Glutamatergic neuron (in vitro differentiated cells): ENCODE measurements around the gene VPS13D. TPM values are rescaled to one million over a fixed set of nuclear protein-coding genes. Genes with fewer than 3 reads are reported as not detected.

Experiments
- DNase-seq: peaks from one replicate; pipeline ENCODE4 v3.0.0; 2022
- H3K27ac Mint-ChIP-seq: one replicate; pipeline ENCODE4 v1.8.0; 2020; ENCODE audit warnings: mild to moderate bottlenecking, mixed read lengths, inconsistent platforms; ENCODE audit not compliant: unreplicated experiment
- H3K27me3 Mint-ChIP-seq: one replicate; pipeline ENCODE4 v1.8.0; 2020; ENCODE audit warnings: mild to moderate bottlenecking, moderate library complexity, mixed read lengths, inconsistent platforms; ENCODE audit not compliant: unreplicated experiment
- H3K36me3 Mint-ChIP-seq: one replicate; pipeline ENCODE4 v1.8.0; 2020; ENCODE audit warnings: mild to moderate bottlenecking, mixed read lengths, inconsistent platforms; ENCODE audit not compliant: unreplicated experiment
- H3K4me1 Mint-ChIP-seq: one replicate; pipeline ENCODE4 v1.8.0; 2020; ENCODE audit warnings: mild to moderate bottlenecking, low read depth, mixed read lengths, inconsistent platforms; ENCODE audit not compliant: unreplicated experiment
- H3K4me3 Mint-ChIP-seq: one replicate; pipeline ENCODE4 v1.8.0; 2020; ENCODE audit warnings: mild to moderate bottlenecking, mixed read lengths, inconsistent platforms; ENCODE audit not compliant: unreplicated experiment
- H3K9me3 Mint-ChIP-seq: one replicate; pipeline ENCODE4 v1.8.0; 2020; ENCODE audit warnings: mild to moderate bottlenecking, moderate library complexity, mixed read lengths, inconsistent platforms; ENCODE audit not compliant: unreplicated experiment
- total RNA-seq: library from RNA; stranded (reverse); fragmentation: NEBNext Ultra II Directional; extraction: Animal tissue kit (Norgen Biotek cat#: 25700); gene quantifications from one replicate; pipeline ENCODE4 v1.2.1, GENCODE V29; 2021; ENCODE audit not compliant: unreplicated experiment
- TF ChIP-seq, protein P1 (sequence below): fragments of 200-600 bp; sonication (generic); IDR thresholded peaks from one replicate; pipeline ENCODE4 v1.5.0; 2021; ENCODE audit not compliant: partially characterized antibody, unreplicated experiment

The VPS13D gene
- total RNA-seq, 1 donor from 2014 or later: 32.8 TPM

DNA sequence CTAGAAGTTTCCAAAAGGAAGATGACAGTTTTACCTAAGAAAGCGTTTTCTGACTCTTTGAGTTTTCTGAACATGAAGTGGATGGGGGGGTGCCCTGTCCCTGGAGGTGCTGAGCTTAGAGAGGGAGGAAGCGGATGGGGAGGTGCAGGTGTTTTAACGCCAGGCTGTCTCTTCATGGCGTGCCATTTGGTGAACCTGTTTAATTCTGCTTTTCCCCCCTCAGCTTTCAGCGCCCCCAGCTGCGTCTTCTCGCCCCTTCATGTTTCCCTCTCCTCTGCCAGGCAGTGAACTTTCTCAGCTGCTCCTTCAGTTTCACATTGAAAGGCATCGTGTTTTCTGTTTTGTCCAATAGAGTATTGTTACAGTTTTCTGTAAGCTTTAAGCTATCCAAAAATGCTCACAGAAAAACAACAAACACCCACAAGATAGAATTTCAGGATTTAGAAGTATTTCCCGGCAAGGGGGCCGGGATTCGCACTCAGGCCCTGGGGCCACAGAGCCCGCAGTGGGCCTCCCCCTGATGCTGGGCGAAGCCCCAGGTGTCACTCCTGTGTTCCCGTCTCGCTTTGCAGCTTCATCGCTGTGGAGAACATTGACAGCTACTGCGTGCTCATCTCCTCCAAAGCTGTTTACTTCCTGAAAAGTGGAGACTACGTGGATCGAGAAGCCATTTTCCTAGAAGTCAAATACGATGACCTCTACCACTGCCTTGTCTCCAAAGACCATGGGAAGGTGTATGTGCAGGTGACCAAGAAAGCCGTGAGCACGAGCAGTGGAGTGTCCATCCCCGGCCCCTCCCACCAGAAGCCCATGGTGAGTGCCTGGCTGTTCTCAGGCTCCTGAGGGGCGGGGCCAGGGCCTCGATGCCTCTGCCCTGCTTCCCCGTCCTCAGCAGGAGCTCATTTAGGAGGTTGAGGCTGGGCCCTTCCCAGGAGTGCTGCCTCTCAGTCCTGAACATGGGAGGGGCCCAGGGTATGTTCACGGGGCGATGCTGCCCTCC is 276.8 kb downstream of the VPS13D start:
- no peak overlapping the region for H3K4me3 Mint-ChIP-seq
- H3K9me3 Mint-ChIP-seq: peaks cover 2% of the 10 kb centered on the region
- H3K4me1 Mint-ChIP-seq: no peaks in the 10 kb centered on the region
- no peaks in the 10 kb centered on the region for H3K36me3 Mint-ChIP-seq
- no peak overlapping the region for H3K27ac Mint-ChIP-seq
- peaks cover 5% of the 10 kb centered on the region for H3K27me3 Mint-ChIP-seq
- no peak for DNase-seq
- TF ChIP-seq, protein P1, sequence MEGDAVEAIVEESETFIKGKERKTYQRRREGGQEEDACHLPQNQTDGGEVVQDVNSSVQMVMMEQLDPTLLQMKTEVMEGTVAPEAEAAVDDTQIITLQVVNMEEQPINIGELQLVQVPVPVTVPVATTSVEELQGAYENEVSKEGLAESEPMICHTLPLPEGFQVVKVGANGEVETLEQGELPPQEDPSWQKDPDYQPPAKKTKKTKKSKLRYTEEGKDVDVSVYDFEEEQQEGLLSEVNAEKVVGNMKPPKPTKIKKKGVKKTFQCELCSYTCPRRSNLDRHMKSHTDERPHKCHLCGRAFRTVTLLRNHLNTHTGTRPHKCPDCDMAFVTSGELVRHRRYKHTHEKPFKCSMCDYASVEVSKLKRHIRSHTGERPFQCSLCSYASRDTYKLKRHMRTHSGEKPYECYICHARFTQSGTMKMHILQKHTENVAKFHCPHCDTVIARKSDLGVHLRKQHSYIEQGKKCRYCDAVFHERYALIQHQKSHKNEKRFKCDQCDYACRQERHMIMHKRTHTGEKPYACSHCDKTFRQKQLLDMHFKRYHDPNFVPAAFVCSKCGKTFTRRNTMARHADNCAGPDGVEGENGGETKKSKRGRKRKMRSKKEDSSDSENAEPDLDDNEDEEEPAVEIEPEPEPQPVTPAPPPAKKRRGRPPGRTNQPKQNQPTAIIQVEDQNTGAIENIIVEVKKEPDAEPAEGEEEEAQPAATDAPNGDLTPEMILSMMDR: no peak

DNA sequence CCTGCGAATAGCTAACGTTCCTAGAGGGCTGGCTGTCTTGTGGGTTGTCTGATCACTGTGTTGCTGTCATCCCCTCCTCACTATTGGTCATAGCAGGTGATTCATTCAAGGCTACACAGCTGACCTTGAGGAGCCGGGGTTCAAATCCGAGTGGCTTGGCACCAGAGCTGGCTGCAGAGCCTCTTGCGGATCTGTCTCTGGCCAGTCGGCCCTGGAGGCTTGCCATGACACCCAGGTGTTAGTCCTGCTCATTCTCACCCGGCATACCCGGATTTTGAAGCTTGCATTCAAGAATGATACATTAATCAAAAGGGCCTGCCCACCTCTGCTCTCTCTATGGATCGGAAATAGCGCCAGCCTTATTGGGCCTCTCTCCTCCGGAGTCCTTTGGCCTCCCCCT is 277.8 kb downstream of the VPS13D start:
- Mint-ChIP-seq H3K9me3 (peaks cover 2% of the 10 kb centered on the region), H3K4me3 (no peak overlapping the region), H3K36me3 (no peaks in the 10 kb centered on the region), H3K27ac (no peak overlapping the region), H3K27me3 (peaks cover 5% of the 10 kb centered on the region), H3K4me1 (no peaks in the 10 kb centered on the region)
- DNase-seq: no peak
- TF ChIP-seq, protein P1: no peak

DNA sequence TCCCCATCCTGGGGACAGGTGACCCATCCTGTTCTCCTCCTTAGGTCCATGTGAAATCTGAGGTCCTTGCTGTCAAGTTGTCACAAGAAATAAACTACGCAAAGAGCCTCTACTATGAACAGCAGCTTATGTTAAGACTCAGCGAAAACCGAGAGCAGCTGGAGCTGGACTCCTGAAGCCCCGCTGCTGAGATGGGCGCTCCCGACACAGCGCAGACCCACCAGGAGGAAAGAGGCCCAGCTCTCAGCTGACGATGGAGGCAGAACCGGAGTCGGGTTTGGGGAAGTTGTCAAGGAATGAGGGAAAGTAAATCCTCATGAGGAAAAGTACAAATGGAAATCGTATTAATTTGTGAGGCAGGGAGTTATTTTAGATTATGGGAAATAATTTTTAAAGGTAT is 279.0 kb downstream of the VPS13D start:
- Mint-ChIP-seq H3K27me3 (peaks cover 5% of the 10 kb centered on the region), H3K36me3 (no peaks in the 10 kb centered on the region), H3K4me1 (no peaks in the 10 kb centered on the region), H3K27ac (no peak overlapping the region), H3K9me3 (peaks cover 2% of the 10 kb centered on the region), H3K4me3 (no peak overlapping the region)
- TF ChIP-seq, protein P1: no peak
- no peak for DNase-seq

DNA sequence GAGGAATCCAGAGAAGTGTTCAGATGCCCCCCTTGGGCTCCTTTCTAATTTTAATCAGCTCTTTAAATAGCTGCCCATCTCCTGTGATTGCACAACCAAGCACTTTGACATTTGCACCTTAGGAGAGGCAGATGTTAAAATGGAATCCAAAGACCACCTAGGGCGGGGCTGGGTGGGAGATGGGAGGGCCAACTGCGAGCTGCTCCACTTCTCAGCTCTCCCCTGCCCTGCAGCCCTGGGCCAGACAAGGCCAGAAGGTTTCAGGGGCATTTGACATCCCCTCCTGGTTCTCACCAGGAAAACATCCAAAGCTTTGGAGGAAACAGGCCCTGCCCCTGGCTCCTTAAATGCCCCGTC is 281.3 kb downstream of the VPS13D start:
- no peak overlapping the region for H3K4me3 Mint-ChIP-seq
- H3K27ac Mint-ChIP-seq: no peak overlapping the region
- no peaks in the 10 kb centered on the region for H3K9me3 Mint-ChIP-seq
- no peaks in the 10 kb centered on the region for H3K36me3 Mint-ChIP-seq
- no peak for DNase-seq
- no peaks in the 10 kb centered on the region for H3K4me1 Mint-ChIP-seq
- TF ChIP-seq, protein P1: no peak
- peaks cover 3% of the 10 kb centered on the region for H3K27me3 Mint-ChIP-seq
